CD8-positive, alpha-beta memory T cell (primary cell): ENCODE measurements around the gene ZBTB38. TPM values are rescaled to one million over a fixed set of nuclear protein-coding genes. Genes with fewer than 3 reads are reported as not detected.

ENCODE experiments used
- CTCF ChIA-PET: fragments of 350-600 bp; sonication (Branson Sonifier 250); formaldehyde crosslinking; loops from one replicate; lab custom pipeline; 2021; ENCODE audit warnings: antibody characterized with exemption; lab: Charles Lee
- POLR2A ChIA-PET: fragments of 350-600 bp; sonication (Branson Sonifier 250); formaldehyde crosslinking; loops from one replicate; lab custom pipeline; 2021; ENCODE audit warnings: antibody characterized with exemption; lab: Charles Lee
- DNase-seq, 5 donors: peaks; one replicate each; pipeline versions ENCODE4 v3.0.0 to v3.0.0-alpha.2; 2020 to 2022; ENCODE audit warnings: mixed read lengths in 1 of 5
- H3K27ac ChIP-seq: one replicate; pipeline ENCODE4 v1.7.0; 2013; ENCODE audit warnings: low read depth, mild to moderate bottlenecking, low read length, moderate library complexity
- H3K27me3 ChIP-seq: 2 replicates; pipeline ENCODE4 v1.7.0; 2013; ENCODE audit warnings: low read length, mild to moderate bottlenecking; ENCODE audit not compliant: insufficient read depth, poor library complexity, severe bottlenecking
- H3K36me3 ChIP-seq: 2 replicates; pipeline ENCODE4 v1.7.0; 2013; ENCODE audit warnings: mild to moderate bottlenecking, low read length, moderate library complexity; ENCODE audit not compliant: insufficient read depth
- H3K4me1 ChIP-seq: 2 replicates; pipeline ENCODE4 v1.7.0; 2013; ENCODE audit warnings: mild to moderate bottlenecking, low read length, moderate library complexity; ENCODE audit not compliant: insufficient read depth
- H3K4me3 ChIP-seq: 2 replicates; pipeline ENCODE4 v1.7.0; 2013; ENCODE audit warnings: mild to moderate bottlenecking, low read length
- H3K9me3 ChIP-seq: 2 replicates; pipeline ENCODE4 v1.7.0; 2013; ENCODE audit warnings: mild to moderate bottlenecking, low read length
- H3K27ac Mint-ChIP-seq, 8 donors: one replicate each; pipeline ENCODE4 v1.8.0; 2020 to 2021; ENCODE audit warnings: mixed read lengths in 8 of 8, mild to moderate bottlenecking in 6 of 8, inconsistent platforms in 3 of 8, moderate library complexity in 3 of 8
- H3K27me3 Mint-ChIP-seq, 2 donors: one replicate each; pipeline ENCODE4 v1.8.0; 2020 to 2021; ENCODE audit warnings: mixed read lengths in 2 of 2, mild to moderate bottlenecking in 1 of 2, moderate library complexity in 1 of 2
- H3K36me3 Mint-ChIP-seq, 3 donors: one replicate each; pipeline ENCODE4 v1.8.0; 2020 to 2021; ENCODE audit warnings: mixed read lengths in 3 of 3, inconsistent platforms in 1 of 3, mild to moderate bottlenecking in 1 of 3
- H3K4me1 Mint-ChIP-seq, 3 donors: one replicate each; pipeline ENCODE4 v1.8.0; 2020 to 2021; ENCODE audit warnings: mixed read lengths in 3 of 3, inconsistent platforms in 1 of 3, mild to moderate bottlenecking in 1 of 3
- H3K4me3 Mint-ChIP-seq, 7 donors: one replicate each; pipeline ENCODE4 v1.8.0; 2020 to 2021; ENCODE audit warnings: mixed read lengths in 7 of 7, mild to moderate bottlenecking in 6 of 7, moderate library complexity in 4 of 7, inconsistent platforms in 2 of 7
- H3K9me3 Mint-ChIP-seq, 5 donors: one replicate each; pipeline ENCODE4 v1.8.0; 2020 to 2022; ENCODE audit warnings: mixed read lengths in 5 of 5, mild to moderate bottlenecking in 3 of 5, moderate library complexity in 2 of 5, inconsistent platforms in 1 of 5
- polyA plus RNA-seq: library from polyadenylated mRNA; unstranded; fragments of 300-500 nt; fragmentation: Illumina TruSeq; gene quantifications from one replicate; pipeline ENCODE4 v1.2.3, GENCODE V29; 2021
- total RNA-seq, 2 experiments: library from RNA; stranded (reverse); gene quantifications; one replicate each; pipeline ENCODE4 v1.2.3, GENCODE V29; 2021

Gene ZBTB38
- total and polyA plus RNA-seq, 3 experiments from 2014 or later = 78.6 to 115 (median 87.1) TPM

GRCh38 chr3:141373232-141373631 is 4.9 kb downstream of the ZBTB38 start:
- Histone ChIP-seq H3K4me3 (no peak overlapping the region), H3K27me3 (no peaks in the 10 kb centered on the region), H3K4me1 (peaks cover 12% of the 10 kb centered on the region), H3K27ac (no peak overlapping the region), H3K36me3 (no peaks in the 10 kb centered on the region), H3K9me3 (no peaks in the 10 kb centered on the region)
- peaks cover 0 to 4% (median 0%) of the 10 kb centered on the region in 3 donors for H3K36me3 Mint-ChIP-seq
- peaks cover 0 to 2% of the 10 kb centered on the region in 2 donors for H3K27me3 Mint-ChIP-seq
- H3K9me3 Mint-ChIP-seq = no peaks in the 10 kb centered on the region
- DNase-seq = no peak
- H3K27ac Mint-ChIP-seq = peak overlapping the region in 2 of 8 donors; percentile 14 to 25
- ChIA-PET POLR2A (interaction anchor here (0.7 to 1.5 kb wide), 2 partner anchors 30 to 86 kb away, joined by 3 read pairs; no protein-coding TSS in a partner anchor), CTCF (interaction anchor here (0.9 to 3.8 kb wide), 8 partner anchors 12 to 81 kb away, joined by 4 to 19 read pairs (median 5); no protein-coding TSS in a partner anchor)
- H3K4me1 Mint-ChIP-seq = peaks cover 25 to 30% (median 27%) of the 10 kb centered on the region in 3 donors
- no peak overlapping the region for H3K4me3 Mint-ChIP-seq

- Mint-ChIP-seq H3K4me3 (no peak overlapping the region), H3K9me3 (no peaks in the 10 kb centered on the region), H3K36me3 (peaks cover 0 to 4% (median 2%) of the 10 kb centered on the region in 3 donors), H3K4me1 (peaks cover 30 to 36% (median 33%) of the 10 kb centered on the region in 3 donors), H3K27ac (peak overlapping the region in 2 of 8 donors; percentile 21 to 75), H3K27me3 (peaks cover 0 to 2% of the 10 kb centered on the region in 2 donors)
- Histone ChIP-seq H3K27ac (no peak overlapping the region), H3K4me1 (peaks cover 17% of the 10 kb centered on the region), H3K36me3 (no peaks in the 10 kb centered on the region), H3K4me3 (no peak overlapping the region), H3K9me3 (no peaks in the 10 kb centered on the region), H3K27me3 (no peaks in the 10 kb centered on the region)
- ChIA-PET POLR2A (interaction anchor here (1.5 kb wide), 1 partner anchor 29 kb away, joined by 3 read pairs; no protein-coding TSS in a partner anchor), CTCF (interaction anchor here (1.3 to 2.6 kb wide), 4 partner anchors 12 to 80 kb away, joined by 4 to 15 read pairs (median 5); no protein-coding TSS in a partner anchor)
- DNase-seq = no peak
Measured at GRCh38 chr3:141373768-141374526, 5.6 kb downstream of the ZBTB38 start.

GRCh38 chr3:141375381-141376301 is 7.3 kb downstream of the ZBTB38 start:
- Histone ChIP-seq H3K27me3 (no peaks in the 10 kb centered on the region), H3K9me3 (no peaks in the 10 kb centered on the region), H3K4me1 (peaks cover 16% of the 10 kb centered on the region), H3K27ac (no peak overlapping the region), H3K36me3 (no peaks in the 10 kb centered on the region), H3K4me3 (no peak overlapping the region)
- H3K4me1 Mint-ChIP-seq = peaks cover 33 to 44% (median 42%) of the 10 kb centered on the region in 3 donors
- ChIA-PET POLR2A (interaction anchor here (1.0 to 1.5 kb wide), 2 partner anchors 14 to 25 kb away, joined by 3 to 5 read pairs; no protein-coding TSS in a partner anchor), CTCF (interaction anchor here (0.7 to 2.1 kb wide), 5 partner anchors 10 to 85 kb away, joined by 4 to 5 read pairs (median 4); no protein-coding TSS in a partner anchor)
- H3K27ac Mint-ChIP-seq = peak overlapping the region in 6 of 8 donors; percentile 20 to 91 (median 69)
- peaks cover 0 to 4% (median 2%) of the 10 kb centered on the region in 3 donors for H3K36me3 Mint-ChIP-seq
- H3K9me3 Mint-ChIP-seq = no peaks in the 10 kb centered on the region
- H3K4me3 Mint-ChIP-seq = peak overlapping the region in 3 of 7 donors; percentile 19 to 29 (median 20)
- DNase-seq = no peak
- no peaks in the 10 kb centered on the region for H3K27me3 Mint-ChIP-seq

DNA sequence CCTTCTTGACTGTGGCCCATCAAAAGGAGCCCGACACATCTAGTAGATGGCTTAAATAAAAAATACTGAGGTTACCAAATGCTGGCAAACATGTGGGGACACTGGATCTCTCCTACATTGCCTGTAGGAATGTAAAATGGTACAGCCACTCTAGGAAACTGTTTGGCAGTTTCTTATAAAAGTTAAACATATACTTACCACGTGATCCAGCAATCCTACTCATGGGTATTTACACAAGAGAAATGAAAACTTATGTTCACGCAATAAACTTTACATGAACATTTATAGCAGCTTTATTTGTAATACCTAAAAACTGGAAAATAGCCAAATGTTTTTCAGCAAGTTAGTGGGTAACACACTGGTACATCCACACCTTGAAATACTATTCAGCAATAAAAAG is 9.1 kb downstream of the ZBTB38 start:
- Mint-ChIP-seq H3K36me3 (peaks cover 0 to 4% (median 2%) of the 10 kb centered on the region in 3 donors), H3K27me3 (no peaks in the 10 kb centered on the region), H3K27ac (peak overlapping the region in 2 of 8 donors; percentile 57 to 65), H3K4me3 (no peak overlapping the region), H3K4me1 (peaks cover 33 to 49% (median 48%) of the 10 kb centered on the region in 3 donors), H3K9me3 (no peaks in the 10 kb centered on the region)
- H3K9me3 ChIP-seq = no peaks in the 10 kb centered on the region
- H3K27me3 ChIP-seq = no peaks in the 10 kb centered on the region
- peaks cover 16% of the 10 kb centered on the region for H3K4me1 ChIP-seq
- CTCF ChIA-PET = interaction anchor here (1.0 to 1.2 kb wide), 3 partner anchors 64 to 73 kb away, joined by 3 to 4 read pairs (median 3); no protein-coding TSS in a partner anchor
- no peak overlapping the region for H3K4me3 ChIP-seq
- DNase-seq = no peak
- H3K36me3 ChIP-seq = no peaks in the 10 kb centered on the region
- POLR2A ChIA-PET = no interaction called here
- H3K27ac ChIP-seq = no peak overlapping the region

GRCh38 chr3:141378556-141378955 is 10.3 kb downstream of the ZBTB38 start:
- H3K27ac ChIP-seq = peak overlapping the region; percentile 54
- no peaks in the 10 kb centered on the region for H3K27me3 Mint-ChIP-seq
- peak overlapping the region in 2 of 7 donors; percentile 80 to 86 for H3K4me3 Mint-ChIP-seq
- H3K4me1 Mint-ChIP-seq = peaks cover 33 to 48% (median 48%) of the 10 kb centered on the region in 3 donors
- peak overlapping the region; percentile 86 to 98 (median 96) for H3K27ac Mint-ChIP-seq
- H3K4me3 ChIP-seq = no peak overlapping the region
- H3K4me1 ChIP-seq = peaks cover 16% of the 10 kb centered on the region
- DNase-seq = no peak
- no peaks in the 10 kb centered on the region for H3K36me3 ChIP-seq
- ChIA-PET CTCF (interaction anchor here (1.3 to 1.5 kb wide), 3 partner anchors 8 to 67 kb away, joined by 3 to 7 read pairs (median 6); no protein-coding TSS in a partner anchor), POLR2A (interaction anchor here (0.9 to 1.9 kb wide), 5 partner anchors 9 to 74 kb away, joined by 3 to 10 read pairs (median 4); no protein-coding TSS in a partner anchor)
- no peaks in the 10 kb centered on the region for H3K27me3 ChIP-seq
- H3K9me3 ChIP-seq = no peaks in the 10 kb centered on the region
- H3K36me3 Mint-ChIP-seq = peaks cover 0 to 4% (median 2%) of the 10 kb centered on the region in 3 donors
- H3K9me3 Mint-ChIP-seq = no peaks in the 10 kb centered on the region

GRCh38 chr3:141379250-141379966 is 11.1 kb downstream of the ZBTB38 start:
- Histone ChIP-seq H3K36me3 (no peaks in the 10 kb centered on the region), H3K27ac (peak overlapping the region; percentile 54), H3K9me3 (no peaks in the 10 kb centered on the region), H3K4me1 (peaks cover 16% of the 10 kb centered on the region), H3K4me3 (no peak overlapping the region), H3K27me3 (no peaks in the 10 kb centered on the region)
- no peaks in the 10 kb centered on the region for H3K9me3 Mint-ChIP-seq
- H3K4me1 Mint-ChIP-seq = peaks cover 33 to 48% (median 47%) of the 10 kb centered on the region in 3 donors
- no peaks in the 10 kb centered on the region for H3K27me3 Mint-ChIP-seq
- H3K4me3 Mint-ChIP-seq = peak overlapping the region; percentile 52 to 89 (median 80)
- ChIA-PET CTCF (interaction anchor here (0.7 to 2.3 kb wide), 7 partner anchors 9 to 67 kb away, joined by 3 to 11 read pairs (median 4); no protein-coding TSS in a partner anchor), POLR2A (interaction anchor here (0.8 to 1.9 kb wide), 7 partner anchors 9 to 73 kb away, joined by 3 to 10 read pairs (median 4); no protein-coding TSS in a partner anchor)
- DNase-seq = peak in 2 of 5 donors; percentile 41 to 68
- peak overlapping the region; percentile 86 to 98 (median 96) for H3K27ac Mint-ChIP-seq
- H3K36me3 Mint-ChIP-seq = peaks cover 0 to 4% (median 2%) of the 10 kb centered on the region in 3 donors
